Coronary artery (tissue), 2 donors: ENCODE measurements around the gene COX6B1.
"Not testable (repeated sequence)": the region's sequence is repeated elsewhere in the genome, so short reads cannot be mapped to it uniquely, and the experiment has no call there.

Experiments
- DNase-seq: peaks from one replicate; pipeline ENCODE4 v3.0.0-alpha.2; 2017; ENCODE audit warnings: low spot score
- H3K27ac ChIP-seq, 2 donors: fragments of 200-600 bp; sonication (generic); one replicate each; pipeline ENCODE4 v1.5.1; 2016 to 2019
- H3K4me3 ChIP-seq: fragments of 200-600 bp; sonication (generic); 2 replicates; pipeline ENCODE4 v1.5.1; 2016; ENCODE audit warnings: mild to moderate bottlenecking, moderate library complexity
- TF ChIP-seq, protein P1 (sequence below): fragments of 200-600 bp; sonication (generic); IDR thresholded peaks from one replicate; pipeline ENCODE4 v1.5.1; 2019; ENCODE audit warnings: antibody characterized with exemption

The COX6B1 gene

GRCh38 chr19:35648017-35648961 is at the start of gene COX6B1:
Gene COX6B1 (plus strand): TSS chr19:35648323. CDS start chr19:35651244, 2,921 bp downstream.
- peak within 1 kb of the TSS; percentile 80 for H3K4me3 ChIP-seq
- H3K27ac ChIP-seq: peak within 1 kb of the TSS; percentile 67 to 81
- DNase-seq: peak; percentile 96
- TF ChIP-seq, protein P1, sequence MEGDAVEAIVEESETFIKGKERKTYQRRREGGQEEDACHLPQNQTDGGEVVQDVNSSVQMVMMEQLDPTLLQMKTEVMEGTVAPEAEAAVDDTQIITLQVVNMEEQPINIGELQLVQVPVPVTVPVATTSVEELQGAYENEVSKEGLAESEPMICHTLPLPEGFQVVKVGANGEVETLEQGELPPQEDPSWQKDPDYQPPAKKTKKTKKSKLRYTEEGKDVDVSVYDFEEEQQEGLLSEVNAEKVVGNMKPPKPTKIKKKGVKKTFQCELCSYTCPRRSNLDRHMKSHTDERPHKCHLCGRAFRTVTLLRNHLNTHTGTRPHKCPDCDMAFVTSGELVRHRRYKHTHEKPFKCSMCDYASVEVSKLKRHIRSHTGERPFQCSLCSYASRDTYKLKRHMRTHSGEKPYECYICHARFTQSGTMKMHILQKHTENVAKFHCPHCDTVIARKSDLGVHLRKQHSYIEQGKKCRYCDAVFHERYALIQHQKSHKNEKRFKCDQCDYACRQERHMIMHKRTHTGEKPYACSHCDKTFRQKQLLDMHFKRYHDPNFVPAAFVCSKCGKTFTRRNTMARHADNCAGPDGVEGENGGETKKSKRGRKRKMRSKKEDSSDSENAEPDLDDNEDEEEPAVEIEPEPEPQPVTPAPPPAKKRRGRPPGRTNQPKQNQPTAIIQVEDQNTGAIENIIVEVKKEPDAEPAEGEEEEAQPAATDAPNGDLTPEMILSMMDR: no peak

GRCh38 chr19:35601971-35602370 is 46.2 kb upstream of the COX6B1 start:
- no peak for DNase-seq
- H3K27ac ChIP-seq: no peak overlapping the region
- TF ChIP-seq, protein P1: no peak
- H3K4me3 ChIP-seq: no peak overlapping the region

GRCh38 chr19:35604436-35604835 is 43.7 kb upstream of the COX6B1 start:
- not testable (repeated sequence) for H3K4me3 ChIP-seq, H3K27ac ChIP-seq, DNase-seq

GRCh38 chr19:35607170-35607569 is 41.0 kb upstream of the COX6B1 start:
- not testable (repeated sequence) for DNase-seq, H3K4me3 ChIP-seq, H3K27ac ChIP-seq

DNA sequence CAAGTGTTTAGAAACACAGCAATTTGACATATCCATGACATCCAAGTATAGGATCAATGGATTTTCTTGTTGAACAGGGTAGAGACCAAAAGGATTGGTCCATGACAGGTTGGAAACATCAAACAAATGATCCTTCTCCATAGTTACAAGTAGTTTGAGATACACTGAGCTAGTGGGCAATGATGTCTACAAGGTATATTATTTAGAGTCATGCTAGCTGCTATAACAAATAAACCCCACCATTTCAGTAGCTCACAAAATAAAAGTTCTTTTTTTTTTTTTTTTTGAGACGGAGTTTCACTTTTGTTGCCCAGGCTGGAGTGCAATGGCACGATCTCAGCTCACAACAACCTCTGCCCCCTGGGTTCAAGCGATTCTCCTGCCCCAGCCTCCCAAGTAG is 40.5 kb upstream of the COX6B1 start:
- DNase-seq: no peak
- Histone ChIP-seq H3K4me3 (no peak overlapping the region), H3K27ac (no peak overlapping the region)
- TF ChIP-seq, protein P1: no peak

DNA sequence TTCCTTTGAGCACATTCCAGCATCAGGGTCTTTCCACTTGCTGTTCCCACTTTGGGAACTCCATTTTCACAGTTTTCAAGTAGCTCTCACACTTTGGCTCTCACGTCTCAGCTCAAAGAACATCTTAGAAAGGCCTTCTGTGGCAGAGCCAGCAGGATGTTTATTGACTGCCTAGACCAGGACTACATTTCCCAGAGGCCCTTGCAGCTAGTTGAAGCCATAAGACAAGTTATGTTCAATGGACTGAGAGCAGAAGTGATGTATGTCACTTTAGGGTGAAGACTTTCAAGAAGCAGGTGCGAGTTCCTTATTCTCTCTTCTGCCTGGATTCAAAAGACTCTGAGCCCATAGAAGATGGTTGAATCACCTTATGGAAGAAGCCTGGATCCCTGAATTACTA is 39.9 kb upstream of the COX6B1 start:
- DNase-seq: no peak
- Histone ChIP-seq H3K4me3 (no peak overlapping the region), H3K27ac (no peak overlapping the region)
- TF ChIP-seq, protein P1: no peak

DNA sequence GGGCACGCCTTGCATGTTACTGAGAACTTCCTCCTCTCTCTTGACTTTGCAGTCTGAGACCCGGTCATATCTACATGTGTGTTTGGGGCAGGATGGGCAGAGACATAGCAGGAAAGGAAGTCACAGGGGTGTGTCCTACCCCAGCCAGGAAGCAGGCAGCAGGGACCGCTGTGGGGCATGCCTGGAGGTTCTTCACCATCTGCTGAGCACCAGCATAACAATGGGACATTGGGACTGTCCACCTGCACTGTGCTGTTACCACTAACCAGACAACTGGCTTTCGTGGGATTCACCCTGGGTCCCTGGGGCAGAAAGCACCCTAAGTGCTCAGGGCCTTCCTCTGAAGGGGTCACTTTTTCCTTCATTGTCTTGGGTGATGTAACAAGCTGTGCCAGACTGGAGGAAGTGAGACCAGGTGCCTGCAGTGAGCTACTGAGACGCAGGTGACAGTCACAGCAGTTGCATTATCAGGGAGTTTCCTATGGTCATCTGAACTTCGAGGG is 38.2 kb upstream of the COX6B1 start:
- DNase-seq: no peak
- no peak overlapping the region for H3K4me3 ChIP-seq
- H3K27ac ChIP-seq: no peak overlapping the region
- TF ChIP-seq, protein P1: no peak

DNA sequence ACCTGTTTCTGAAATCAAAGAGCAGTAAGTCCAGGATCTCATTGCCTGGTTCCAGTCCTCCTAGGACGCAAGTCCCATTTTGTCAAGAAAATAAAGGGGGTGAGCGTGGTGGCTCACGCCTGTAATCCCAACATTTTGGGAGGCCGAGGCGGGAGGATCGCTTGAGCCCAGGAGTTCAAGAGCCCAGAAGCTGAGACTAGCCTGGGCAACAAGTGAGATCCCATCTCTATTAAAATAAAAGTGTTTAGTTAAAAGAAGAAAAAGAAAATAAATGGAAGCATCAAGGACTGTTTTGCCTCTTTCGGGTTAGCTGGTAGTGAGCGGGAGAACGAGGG is 35.9 kb upstream of the COX6B1 start:
- TF ChIP-seq, protein P1: no peak
- Histone ChIP-seq H3K27ac (peak overlapping the region; percentile 57 to 68), H3K4me3 (peak overlapping the region; percentile 80)
- no peak for DNase-seq
